Lower lobe of right lung (tissue), 2 donors: ENCODE measurements around the gene HRH1. TPM values are rescaled to one million over a fixed set of nuclear protein-coding genes. Genes with fewer than 3 reads are reported as not detected.

Source experiments
- ATAC-seq, 2 donors: fragments of 200-7000 bp; cut with Tn5 transposase; one replicate each; pipeline ENCODE4 v1.9.1; 2020 to 2022; ENCODE audit warnings: mild to moderate bottlenecking in 2 of 2, moderate library complexity in 2 of 2
- DNase-seq: peaks from one replicate; pipeline ENCODE4 v3.0.0-alpha.2; 2020
- H3K27ac ChIP-seq: fragments of 200-600 bp; one replicate; pipeline ENCODE4 v1.8.0; 2022
- H3K27me3 ChIP-seq: fragments of 200-600 bp; one replicate; pipeline ENCODE4 v1.8.0; 2022; ENCODE audit warnings: low read depth
- H3K36me3 ChIP-seq: fragments of 200-600 bp; one replicate; pipeline ENCODE4 v1.8.0; 2022; ENCODE audit warnings: mild to moderate bottlenecking
- H3K4me1 ChIP-seq: fragments of 200-600 bp; one replicate; pipeline ENCODE4 v1.8.0; 2022
- H3K4me3 ChIP-seq: fragments of 200-600 bp; one replicate; pipeline ENCODE4 v1.8.0; 2022; ENCODE audit warnings: mild to moderate bottlenecking
- H3K9me3 ChIP-seq: fragments of 200-600 bp; one replicate; pipeline ENCODE4 v1.8.0; 2022
- intact Hi-C: fragments of 100-400 bp; cut with DNase I; formaldehyde crosslinking; loops from one replicate; pipeline ENCODE4 v1.11.0; 2022
- total RNA-seq: library from RNA; stranded (reverse); fragmentation: NEBNext Ultra II Directional; extraction: Animal tissue kit (Norgen Biotek cat#: 25700); gene quantifications from one replicate; pipeline ENCODE4 v1.2.1, GENCODE V29; 2021
- TF ChIP-seq, protein P1 (sequence below): fragments of 200-600 bp; IDR thresholded peaks from one replicate; pipeline ENCODE4 v1.8.0; 2022; ENCODE audit warnings: antibody characterized with exemption, mild to moderate bottlenecking
- donor health status: DM: no; HTN: yes; CAD: no; lungs with severe emphysema.

Gene HRH1
- total RNA-seq, 1 donor from 2014 or later: 6.4 TPM

DNA sequence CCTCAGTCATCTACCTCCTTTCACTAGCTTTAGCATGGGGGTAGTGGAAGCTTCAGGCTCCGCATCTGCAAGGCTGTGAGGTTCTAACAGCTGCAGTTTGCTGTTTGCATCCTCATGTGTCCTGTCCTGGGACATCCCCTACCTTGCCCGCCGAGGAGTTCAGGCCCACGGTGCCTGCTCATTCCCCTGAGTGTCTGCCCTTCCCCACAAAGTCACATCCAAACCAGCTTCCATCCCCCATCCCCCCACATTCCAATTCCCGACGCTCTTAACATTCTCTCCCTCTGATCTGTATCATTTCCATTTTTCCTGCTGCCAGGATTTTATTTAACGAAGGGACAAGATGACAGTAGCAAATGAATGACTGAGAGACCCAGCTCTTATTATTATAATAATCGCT, 43.8 kb downstream of the HRH1 start:
- H3K9me3 ChIP-seq: no peaks in the 10 kb centered on the region
- DNase-seq: no peak
- TF ChIP-seq, protein P1, sequence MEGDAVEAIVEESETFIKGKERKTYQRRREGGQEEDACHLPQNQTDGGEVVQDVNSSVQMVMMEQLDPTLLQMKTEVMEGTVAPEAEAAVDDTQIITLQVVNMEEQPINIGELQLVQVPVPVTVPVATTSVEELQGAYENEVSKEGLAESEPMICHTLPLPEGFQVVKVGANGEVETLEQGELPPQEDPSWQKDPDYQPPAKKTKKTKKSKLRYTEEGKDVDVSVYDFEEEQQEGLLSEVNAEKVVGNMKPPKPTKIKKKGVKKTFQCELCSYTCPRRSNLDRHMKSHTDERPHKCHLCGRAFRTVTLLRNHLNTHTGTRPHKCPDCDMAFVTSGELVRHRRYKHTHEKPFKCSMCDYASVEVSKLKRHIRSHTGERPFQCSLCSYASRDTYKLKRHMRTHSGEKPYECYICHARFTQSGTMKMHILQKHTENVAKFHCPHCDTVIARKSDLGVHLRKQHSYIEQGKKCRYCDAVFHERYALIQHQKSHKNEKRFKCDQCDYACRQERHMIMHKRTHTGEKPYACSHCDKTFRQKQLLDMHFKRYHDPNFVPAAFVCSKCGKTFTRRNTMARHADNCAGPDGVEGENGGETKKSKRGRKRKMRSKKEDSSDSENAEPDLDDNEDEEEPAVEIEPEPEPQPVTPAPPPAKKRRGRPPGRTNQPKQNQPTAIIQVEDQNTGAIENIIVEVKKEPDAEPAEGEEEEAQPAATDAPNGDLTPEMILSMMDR: no peak
- H3K4me1 ChIP-seq: peaks cover 45% of the 10 kb centered on the region
- H3K27ac ChIP-seq: no peak overlapping the region
- no peak overlapping the region for H3K4me3 ChIP-seq
- no peaks in the 10 kb centered on the region for H3K36me3 ChIP-seq
- ATAC-seq: no peak
- intact Hi-C loops: no loop called here
- no peaks in the 10 kb centered on the region for H3K27me3 ChIP-seq

DNA sequence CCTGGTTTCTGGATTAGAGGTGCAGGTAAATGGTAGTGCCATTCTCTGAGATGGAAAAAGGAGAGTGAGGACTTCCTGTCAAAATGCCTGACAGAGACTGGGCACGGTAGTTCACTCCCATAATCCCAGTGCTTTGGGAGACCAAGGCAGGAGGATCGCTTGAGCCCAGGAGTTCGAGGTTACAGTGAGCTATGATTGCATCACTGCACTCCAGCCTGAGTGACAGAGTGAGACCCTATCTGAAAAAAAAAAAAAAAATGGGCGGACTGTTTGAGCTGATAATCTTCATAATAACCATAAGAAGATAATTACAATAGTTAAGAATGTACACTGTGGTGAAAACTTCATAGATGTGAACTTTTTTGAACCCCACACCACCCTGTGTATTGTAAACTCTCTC, 44.2 kb downstream of the HRH1 start:
- intact Hi-C loops: no loop called here
- H3K27ac ChIP-seq: no peak overlapping the region
- ATAC-seq (no peak), DNase-seq (no peak)
- H3K4me1 ChIP-seq: peaks cover 45% of the 10 kb centered on the region
- no peaks in the 10 kb centered on the region for H3K27me3 ChIP-seq
- no peak overlapping the region for H3K4me3 ChIP-seq
- TF ChIP-seq, protein P1: no peak
- no peaks in the 10 kb centered on the region for H3K36me3 ChIP-seq
- no peaks in the 10 kb centered on the region for H3K9me3 ChIP-seq

DNA sequence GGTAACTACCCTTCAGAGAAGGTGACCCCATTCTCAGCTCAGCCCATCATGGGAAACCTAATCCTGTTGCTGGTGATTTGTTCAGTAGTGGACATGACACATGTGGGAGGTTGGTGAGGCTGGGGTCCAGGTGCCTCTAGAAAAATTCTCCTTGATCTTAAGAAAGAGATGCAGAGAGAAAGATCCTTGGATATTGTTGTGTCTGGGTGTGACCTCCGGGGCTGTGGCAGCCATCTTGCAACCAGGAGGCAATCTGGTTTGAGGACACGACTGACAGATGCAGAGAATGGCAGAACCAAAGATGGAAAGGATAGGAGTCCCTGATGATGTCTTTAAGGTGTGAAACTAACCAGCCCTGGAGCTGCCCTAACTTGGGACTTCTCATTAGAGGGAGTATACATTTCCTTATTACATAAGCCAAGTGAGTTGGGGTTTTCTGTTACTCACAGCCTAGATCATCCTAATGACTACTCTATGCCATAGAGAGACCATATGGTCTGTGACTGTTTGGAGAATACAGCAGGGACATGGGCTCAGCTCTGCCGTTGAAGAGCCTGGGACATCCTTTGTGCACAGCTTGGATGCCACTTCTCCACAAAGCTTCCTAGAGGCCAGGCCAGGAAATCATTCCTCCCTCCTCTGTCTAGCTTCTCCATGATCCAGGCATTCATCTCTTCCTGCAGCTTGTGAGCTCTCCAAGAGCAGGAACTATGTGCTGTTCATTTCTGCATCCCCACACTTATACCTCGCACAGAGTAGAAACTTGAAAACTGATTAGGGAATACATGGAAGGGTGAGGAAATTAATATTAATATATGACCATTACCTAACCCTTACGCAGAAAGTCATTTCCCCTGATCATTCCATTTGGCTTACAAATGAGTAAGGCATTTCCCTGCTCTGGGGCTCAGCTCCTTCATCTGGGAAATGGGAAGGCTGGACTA, 45.9 kb downstream of the HRH1 start:
- TF ChIP-seq, protein P1: no peak
- ATAC-seq (no peak), DNase-seq (no peak)
- Histone ChIP-seq H3K9me3 (no peaks in the 10 kb centered on the region), H3K4me3 (no peak overlapping the region), H3K27me3 (no peaks in the 10 kb centered on the region), H3K4me1 (peaks cover 44% of the 10 kb centered on the region), H3K36me3 (no peaks in the 10 kb centered on the region), H3K27ac (no peak overlapping the region)
- intact Hi-C loops: no loop called here

DNA sequence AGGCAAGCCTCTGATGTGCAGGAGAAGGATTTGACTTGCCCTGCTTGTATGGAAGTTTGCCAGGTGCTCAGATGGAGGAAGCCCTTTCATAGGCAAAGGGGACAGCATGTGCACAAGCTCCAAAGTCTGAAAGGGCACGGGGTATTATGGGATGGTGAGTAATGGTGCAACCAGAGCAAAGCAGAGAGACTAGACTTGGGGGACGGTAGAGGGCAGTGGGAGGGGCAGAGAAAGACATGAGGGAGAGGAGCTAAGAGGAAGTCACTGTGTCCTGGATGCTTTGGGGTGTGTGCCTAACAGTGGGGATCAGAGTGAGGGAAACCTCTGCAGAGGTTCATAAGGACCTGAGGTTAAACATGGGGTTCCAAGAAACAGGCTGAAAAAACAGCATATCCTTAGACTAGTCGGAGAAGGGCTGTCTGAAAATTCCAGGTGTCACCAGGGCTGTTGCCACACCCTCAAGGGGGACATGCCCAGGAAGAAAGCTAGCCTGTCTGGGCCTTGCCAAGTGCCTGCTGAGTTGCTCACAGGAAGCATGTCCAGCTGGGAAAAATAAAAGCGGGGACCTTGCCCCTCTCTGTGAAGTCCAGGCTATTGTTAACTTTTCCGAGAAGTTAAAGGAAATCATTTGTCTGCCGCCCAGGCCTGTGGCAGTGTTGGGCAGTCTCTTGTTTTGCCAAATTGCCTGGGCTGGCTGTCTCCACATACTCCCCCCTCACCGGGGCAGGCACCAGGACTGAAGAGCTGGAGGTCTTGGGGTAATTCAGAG, 47.1 kb downstream of the HRH1 start:
- peak overlapping the region; percentile 67 for H3K27ac ChIP-seq
- no peak for DNase-seq
- ATAC-seq: peak; percentile 15 to 41
- TF ChIP-seq, protein P1: no peak
- H3K9me3 ChIP-seq: no peaks in the 10 kb centered on the region
- H3K4me1 ChIP-seq: peaks cover 37% of the 10 kb centered on the region
- H3K4me3 ChIP-seq: no peak overlapping the region
- no peaks in the 10 kb centered on the region for H3K27me3 ChIP-seq
- no peaks in the 10 kb centered on the region for H3K36me3 ChIP-seq
- intact Hi-C loops: no loop called here

DNA sequence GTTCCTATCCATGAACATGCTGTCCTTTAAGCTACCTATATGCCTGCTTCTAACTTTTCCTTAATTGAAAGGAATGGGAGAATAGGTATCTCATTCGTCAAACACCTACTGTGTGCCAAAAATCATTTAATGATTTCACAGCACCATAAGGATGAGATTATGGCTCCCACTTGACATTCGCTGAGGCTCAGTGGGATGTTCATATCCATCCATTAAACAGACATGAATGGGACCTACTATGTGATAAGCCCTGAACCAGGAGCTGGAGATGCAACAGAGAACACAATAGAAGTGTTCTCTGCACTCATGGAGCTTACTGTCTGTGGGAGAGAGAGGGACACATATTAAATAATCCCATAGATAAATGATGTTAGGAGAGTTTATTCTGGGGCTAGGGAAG, 49.7 kb downstream of the HRH1 start:
- intact Hi-C loops: no loop called here
- Histone ChIP-seq H3K4me1 (peaks cover 36% of the 10 kb centered on the region), H3K4me3 (no peak overlapping the region), H3K27me3 (no peaks in the 10 kb centered on the region), H3K27ac (no peak overlapping the region), H3K36me3 (no peaks in the 10 kb centered on the region), H3K9me3 (no peaks in the 10 kb centered on the region)
- no peak for ATAC-seq
- TF ChIP-seq, protein P1: no peak
- no peak for DNase-seq
